T47D (cell line): ENCODE measurements around the gene TXNRD3.

Experiments used
- DNase-seq, 2 experiments: peaks; one replicate each; pipeline versions ENCODE4 v3.0.0 to v3.0.0-alpha.2; 2011 to 2012; ENCODE audit warnings: low read depth in 1 of 2, low spot score in 1 of 2
- JUND ChIP-seq: IDR thresholded peaks from 2 replicates; pipeline ENCODE4 v1.6.1; 2012; ENCODE audit warnings: low read depth
- in situ Hi-C: cut with HindIII; loops from 2 replicates; pipeline ENCODE4 v1.10.0; 2016; ENCODE audit warnings: low sequenced_read_pairs, low pct_unique_long_range_greater_than_20kb

The TXNRD3 gene

GRCh38 chr3:126582311-126582710 is 72.6 kb downstream of the TXNRD3 start:
- no peak for DNase-seq
- TF ChIP-seq JUND, result no peak
- in situ Hi-C loops, result no loop called here

- no peak for TF ChIP-seq JUND
- no peak for DNase-seq
- in situ Hi-C loops, result no loop called here
These were observed 73.4 kb downstream of the TXNRD3 start for GRCh38 chr3:126581569-126581968.

GRCh38 chr3:126580746-126581145 is 74.2 kb downstream of the TXNRD3 start:
- no peak for DNase-seq
- no peak for TF ChIP-seq JUND
- in situ Hi-C loops, result no loop called here

- TF ChIP-seq JUND, result no peak
- in situ Hi-C loops, result no loop called here
- no peak for DNase-seq
These were observed 76.2 kb downstream of the TXNRD3 start for GRCh38 chr3:126578702-126579101.

- in situ Hi-C loops, result no loop called here
- DNase-seq, result no peak
- no peak for TF ChIP-seq JUND
These were observed 77.7 kb downstream of the TXNRD3 start for GRCh38 chr3:126577261-126577660.

- TF ChIP-seq JUND, result no peak
- DNase-seq, result peak in 1 of 2 experiments; percentile 50
- in situ Hi-C loops, result no loop called here
These were observed 81.3 kb downstream of the TXNRD3 start for GRCh38 chr3:126573492-126574117.

- no peak for DNase-seq
- no peak for TF ChIP-seq JUND
- in situ Hi-C loops, result no loop called here
These were observed 83.8 kb downstream of the TXNRD3 start for GRCh38 chr3:126571078-126571477.

GRCh38 chr3:126570103-126570541 is 84.8 kb downstream of the TXNRD3 start:
- TF ChIP-seq JUND, result no peak

GRCh38 chr3:126569390-126569975 is 85.4 kb downstream of the TXNRD3 start:
- no peak for DNase-seq
- in situ Hi-C loops, result no loop called here
- no peak for TF ChIP-seq JUND

More at GRCh38 chr3:126570103-126570541, 84.8 kb downstream of the TXNRD3 start:
- DNase-seq, result peak in 1 of 2 experiments; percentile 13
- in situ Hi-C loops, result no loop called here

- no peak for TF ChIP-seq JUND
- in situ Hi-C loops, result no loop called here
- DNase-seq, result no peak
These were observed 86.1 kb downstream of the TXNRD3 start for GRCh38 chr3:126568776-126569342.

- TF ChIP-seq JUND, result no peak
- peak; percentile 61 to 77 for DNase-seq
- in situ Hi-C loops, result no loop called here
These were observed 87.1 kb downstream of the TXNRD3 start for GRCh38 chr3:126567696-126568438.

GRCh38 chr3:126562737-126563276 is 92.1 kb downstream of the TXNRD3 start:
- no peak for DNase-seq
- in situ Hi-C loops, result no loop called here
- no peak for TF ChIP-seq JUND
